HG02623 (cell line): ENCODE results near the gene DHRS1.

ENCODE experiments used
- ATAC-seq: cut with Tn5 transposase; IDR thresholded peaks from one replicate; pipeline ENCODE4 v1.9.1; 2021; ENCODE audit warnings: moderate library complexity; ENCODE audit not compliant: unreplicated experiment

The DHRS1 gene

DNA sequence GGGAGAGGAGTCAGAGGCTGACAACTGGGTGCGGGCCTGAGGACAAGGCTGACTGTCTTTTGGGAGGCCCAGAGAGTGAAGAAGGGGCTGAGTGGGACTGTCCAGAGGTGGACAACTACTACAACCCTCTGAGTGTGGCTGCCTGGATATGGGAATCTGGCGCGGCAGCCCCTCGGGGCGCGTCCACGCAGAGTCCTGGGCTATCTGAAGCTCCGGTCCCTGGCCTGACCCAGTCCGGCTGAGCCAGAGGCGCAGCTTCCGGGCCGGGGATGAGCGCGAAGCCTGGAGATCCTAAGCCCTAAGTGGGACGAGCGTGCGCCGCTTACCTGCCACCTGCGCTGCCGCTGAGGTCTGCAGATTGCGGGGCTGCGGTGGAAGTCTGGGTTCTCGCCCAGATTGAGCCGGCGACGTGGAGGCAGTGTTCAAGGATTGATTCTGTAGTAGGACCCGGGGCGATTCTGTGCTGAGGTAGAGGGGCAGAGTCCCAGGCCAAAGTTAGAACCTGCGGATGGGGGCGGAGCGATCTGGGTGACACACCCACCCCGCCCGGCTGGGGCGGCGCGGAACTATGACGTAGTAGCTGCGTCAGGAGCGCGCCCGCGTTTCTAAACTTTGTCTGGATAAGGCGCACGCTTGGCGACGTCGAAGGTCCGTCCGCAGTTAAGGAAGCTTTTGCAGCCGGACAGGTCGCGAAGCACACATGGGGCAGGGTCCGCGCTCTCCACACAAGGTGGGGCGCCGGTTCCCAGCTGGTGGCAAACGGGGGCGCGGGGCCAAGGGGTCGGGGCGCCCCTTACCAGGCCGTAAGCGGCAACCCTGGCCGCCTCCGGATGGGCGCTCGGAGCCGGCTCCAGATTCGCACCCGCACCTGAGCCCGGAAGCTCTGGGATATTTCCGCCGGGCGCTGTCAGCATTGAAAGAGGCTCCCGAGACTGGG is at the start of gene DHRS1, which contains the start of gene NOP9:
Gene DHRS1, minus strand, starts transcription at position 526 of the 937 bp plus-strand sequence. CDS start 674 bp downstream, outside the sequence.
Gene NOP9, plus strand, starts transcription at position 596 of the 937 bp plus-strand sequence. Its CDS starts 105 bp downstream, at position 701.
- ATAC-seq, result peak; percentile 60

DNA sequence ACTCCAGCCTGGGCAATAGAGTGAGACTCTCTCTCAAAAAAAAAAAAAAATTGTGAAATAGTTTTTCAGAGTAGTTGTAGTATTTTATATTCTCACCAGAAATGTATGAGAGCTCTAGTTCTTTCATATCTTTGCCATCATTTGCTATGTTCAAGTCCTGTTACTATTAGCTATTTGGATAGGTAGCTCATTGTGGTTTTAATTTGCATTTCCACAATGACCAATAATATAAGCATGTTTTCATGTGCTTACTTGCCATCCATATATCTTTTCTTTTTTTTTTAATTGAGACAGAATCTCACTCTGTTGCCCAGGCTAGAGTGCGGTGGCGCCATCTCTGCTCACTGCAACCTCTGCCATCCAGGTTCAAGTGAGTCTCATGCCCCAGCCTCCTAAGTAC is 48.6 kb upstream of the DHRS1 start:
- ATAC-seq, result no peak

DNA sequence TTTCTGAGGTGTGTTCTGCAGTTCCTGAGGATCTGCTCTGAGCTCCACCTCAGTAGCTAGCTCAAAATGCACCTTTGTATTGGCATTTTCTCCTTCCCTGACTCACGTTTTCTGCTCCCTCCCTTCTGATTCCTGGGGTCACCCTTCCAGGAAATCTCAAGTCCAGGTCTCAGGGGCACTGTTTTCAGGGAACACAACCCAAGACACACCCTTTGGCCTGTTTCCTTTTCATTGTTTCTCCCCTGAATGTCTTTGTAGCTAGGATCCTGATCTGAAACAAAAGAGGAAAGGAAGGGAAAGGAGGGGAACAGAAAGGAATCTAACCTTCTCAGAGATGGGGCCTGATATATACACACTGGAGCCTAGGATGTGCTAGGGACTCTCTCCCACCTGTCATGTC is 47.6 kb upstream of the DHRS1 start:
- ATAC-seq, result no peak

DNA sequence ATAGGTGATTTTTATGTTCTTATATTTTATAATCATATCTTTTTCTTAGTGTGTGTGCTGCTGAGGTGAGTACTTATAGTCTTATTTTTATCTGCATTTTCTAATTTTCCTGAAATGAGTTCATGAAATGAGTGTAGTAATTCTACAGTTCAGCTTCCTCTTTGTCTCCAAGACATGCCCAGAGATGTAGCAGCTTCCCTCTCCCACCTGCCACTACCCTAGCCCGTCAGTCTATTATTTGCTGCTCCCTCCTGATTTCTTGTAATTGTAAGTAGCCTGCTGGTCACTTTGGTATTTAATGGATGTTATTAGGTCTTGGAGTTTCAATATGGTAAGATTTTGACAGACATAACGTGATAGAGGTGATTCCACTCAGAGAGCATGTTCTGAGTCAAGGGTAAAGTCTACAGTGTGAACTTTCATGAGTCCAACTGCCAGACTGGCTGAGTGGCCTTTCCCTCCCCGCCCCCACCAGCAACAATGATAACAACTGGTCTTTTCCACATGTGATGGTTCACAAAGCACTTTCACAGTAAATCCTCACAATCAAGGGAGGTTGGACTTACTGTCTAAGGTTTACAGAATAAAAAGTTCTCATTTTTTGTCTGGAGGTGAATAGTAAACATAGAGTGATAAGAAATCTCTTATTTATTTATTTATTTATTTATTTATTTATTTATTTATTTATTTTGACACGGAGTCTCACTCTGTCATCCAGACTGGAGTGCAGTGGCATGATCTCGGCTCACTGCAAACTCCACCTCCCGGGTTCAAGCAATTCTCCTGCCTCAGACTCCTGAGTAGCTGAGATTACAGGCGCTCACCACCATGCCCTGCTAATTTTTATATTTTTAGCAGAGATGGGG is 44.4 kb upstream of the DHRS1 start:
- ATAC-seq, result no peak

DNA sequence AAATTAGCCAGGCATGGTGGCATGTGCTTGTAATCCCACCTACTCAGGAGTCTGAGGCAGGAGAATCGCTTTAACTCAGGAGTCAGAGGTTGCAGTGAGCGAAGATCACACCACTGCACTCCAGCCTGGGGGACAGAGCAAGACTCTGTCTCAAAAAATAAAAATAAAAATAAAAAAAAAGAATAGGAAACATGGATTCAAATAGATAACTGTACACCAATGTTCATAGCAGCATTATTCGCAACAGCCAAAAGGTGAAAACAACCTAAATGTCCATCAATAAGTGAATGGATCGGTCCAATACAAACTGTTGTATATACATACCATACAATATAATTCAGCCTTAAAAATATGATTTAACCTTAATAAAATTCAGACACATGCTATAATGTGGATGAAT is 43.3 kb upstream of the DHRS1 start:
- ATAC-seq, result no peak

DNA sequence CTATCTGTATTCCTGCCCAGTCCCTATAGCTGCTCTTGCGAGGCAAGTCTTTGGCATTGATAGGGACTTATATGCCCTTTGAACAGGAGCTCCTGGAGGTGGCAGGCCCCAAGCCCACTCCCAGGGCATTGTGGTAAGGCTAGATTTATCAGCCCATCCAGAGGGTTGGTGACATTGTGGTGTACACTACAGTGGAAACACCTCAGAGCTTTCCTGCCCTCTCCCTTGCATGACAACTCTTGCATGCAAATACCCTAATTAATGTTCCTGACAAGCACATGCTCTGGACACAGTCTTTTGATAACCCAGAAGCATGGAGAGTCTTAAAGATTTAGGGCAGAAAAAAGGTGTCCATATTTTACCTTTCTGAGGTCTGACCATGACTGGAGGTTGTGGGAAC is 41.0 kb upstream of the DHRS1 start:
- ATAC-seq, result no peak

DNA sequence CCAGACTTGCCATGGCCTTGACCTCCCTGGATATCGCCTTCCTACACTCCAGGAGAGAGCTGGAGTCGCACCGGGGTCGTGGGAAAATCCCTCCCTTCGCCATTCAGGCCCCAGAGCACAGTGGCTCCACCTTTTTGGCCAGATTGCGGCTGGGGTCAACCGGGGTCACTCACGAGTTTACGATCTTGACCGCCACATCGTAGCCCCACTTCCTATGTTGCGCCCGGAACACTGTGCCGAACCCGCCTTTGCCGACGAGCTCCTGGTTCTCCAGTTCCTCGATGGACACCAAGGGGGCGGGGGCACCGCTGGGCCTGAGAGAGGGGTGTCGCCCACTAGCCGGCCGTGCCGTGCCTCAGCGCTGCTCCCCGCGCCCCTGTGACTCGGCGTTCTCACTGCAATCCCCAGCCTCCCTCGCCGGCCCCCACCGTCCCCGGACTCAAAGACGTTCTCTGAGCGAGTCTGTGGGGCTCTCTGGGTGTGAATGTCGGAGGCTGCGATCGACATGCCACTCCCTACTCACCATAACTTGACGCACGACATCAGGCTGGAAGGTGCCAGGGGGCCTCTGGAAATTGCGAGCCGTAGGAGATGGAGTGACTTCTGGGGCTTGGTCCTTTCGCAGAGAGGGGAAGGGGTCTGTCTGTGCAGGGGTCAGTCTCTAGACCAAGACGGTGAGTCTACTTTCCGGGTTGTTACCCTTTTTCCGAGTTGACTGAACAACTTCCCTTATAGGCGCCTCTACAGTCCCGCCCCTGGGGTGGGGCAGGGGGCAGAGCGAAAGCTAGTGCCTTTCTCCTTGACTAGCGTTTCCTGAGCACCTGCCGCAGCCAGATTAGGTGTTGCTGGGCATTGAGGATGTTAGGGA is 39.9 kb upstream of the DHRS1 start, which contains the start of gene RIPK3:
Gene RIPK3, minus strand, starts transcription at position 708 of the 868 bp plus-strand sequence. Its CDS starts 165 bp downstream, at position 543.
- peak; percentile 96 for ATAC-seq

DNA sequence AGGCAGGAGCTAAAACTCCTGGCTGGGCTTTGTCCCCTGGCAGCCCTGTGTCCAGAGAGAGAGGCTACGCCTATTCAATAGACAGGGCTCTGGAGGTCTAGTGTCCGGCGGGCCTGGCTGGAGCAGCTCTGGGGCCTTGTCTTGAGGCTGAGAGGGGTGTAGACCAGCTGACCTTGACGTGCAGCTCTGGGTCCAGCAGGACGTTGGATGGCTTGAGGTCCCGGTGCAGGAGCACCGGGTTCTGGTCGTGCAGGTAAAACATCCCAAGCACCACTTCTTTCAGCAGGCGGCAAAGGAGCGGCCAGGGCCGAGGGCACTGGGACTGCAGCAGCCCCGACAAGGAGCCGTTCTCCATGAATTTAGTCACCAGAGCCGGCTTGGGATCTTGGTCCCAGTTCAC is 39.3 kb upstream of the DHRS1 start:
- ATAC-seq, result no peak

DNA sequence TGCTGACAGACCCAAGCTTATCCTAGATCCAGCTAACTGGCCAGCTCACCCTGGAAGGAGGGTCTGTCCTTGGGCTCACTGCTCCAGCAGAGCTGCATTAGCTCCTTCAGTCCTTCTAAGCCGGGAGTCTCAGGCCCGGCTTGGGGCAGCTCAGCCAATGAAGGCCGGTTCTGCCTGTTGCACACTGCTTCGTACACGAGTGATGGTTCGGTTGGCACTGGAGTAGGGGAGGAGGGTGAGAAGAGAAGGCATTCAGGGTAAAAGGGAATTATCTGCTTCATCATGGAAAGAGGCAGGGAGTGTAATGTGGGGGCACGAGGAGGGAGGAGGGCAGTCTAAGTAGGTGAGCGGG is 38.2 kb upstream of the DHRS1 start:
- ATAC-seq, result no peak

DNA sequence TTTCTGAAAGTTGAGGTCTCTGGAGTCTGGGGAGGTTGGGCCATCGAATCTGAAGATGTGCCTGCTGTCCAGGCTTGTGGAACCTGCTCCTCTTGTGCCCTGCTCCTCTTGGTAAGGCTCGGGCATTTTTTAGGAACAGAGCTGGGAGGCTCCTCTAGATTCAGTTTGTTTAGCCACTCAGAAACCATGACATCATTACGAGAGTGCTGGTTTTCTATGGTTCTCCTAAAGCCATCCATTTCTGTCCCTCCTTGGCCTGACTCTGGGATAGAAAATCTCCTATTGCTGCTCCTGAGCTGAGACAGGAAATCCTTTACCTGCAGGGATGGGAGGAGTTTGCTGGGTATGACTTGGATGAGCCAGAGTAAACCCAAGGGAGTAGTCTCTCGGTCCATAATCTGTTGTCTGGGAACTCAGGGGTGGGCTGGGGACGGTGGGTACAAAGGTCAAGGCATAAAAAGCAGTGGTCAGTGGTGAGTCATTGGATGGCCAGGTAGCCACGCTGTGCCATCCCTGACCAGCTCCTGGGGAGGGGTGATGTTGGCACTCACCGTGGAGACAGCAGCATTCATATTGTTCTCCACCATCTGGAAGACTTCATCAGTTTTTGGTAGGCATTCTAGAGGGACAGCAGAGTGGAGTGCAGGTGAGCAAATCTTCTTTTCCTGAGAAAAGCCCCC is 37.7 kb upstream of the DHRS1 start:
- no peak for ATAC-seq

DNA sequence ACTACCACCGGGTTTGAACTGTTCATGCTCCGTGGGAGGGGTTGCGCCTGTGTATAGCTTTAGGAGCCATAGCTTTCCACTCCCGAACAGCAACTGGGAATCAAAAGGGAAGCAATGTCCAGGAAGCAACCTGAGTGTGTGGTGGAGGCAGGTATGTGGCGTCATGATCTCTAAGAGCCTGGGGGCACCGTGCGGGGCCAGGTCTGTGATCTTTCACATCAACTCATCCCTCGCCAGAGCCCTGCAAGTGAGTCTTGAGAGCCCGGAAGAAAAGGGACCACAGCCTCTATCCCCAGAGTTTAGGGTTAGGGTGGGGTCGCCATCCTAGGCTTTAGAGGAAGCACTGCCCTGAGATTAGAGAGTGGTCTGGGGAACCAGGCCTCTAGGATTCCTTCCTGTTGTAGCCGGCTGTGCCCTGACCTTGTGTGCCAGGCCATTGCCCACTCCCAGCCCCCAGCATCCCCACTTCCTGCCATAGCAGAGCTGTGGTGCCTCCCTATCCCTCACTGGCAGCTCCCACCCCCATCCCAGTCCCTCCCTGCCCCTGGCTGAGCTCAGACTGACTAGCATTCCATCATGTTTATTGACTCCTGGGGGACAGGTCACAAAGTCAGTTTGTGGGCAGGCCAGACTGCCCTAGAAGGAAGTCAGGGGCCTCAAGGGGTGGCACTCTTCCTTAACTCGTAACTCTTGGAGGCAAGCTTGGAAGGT is 36.0 kb upstream of the DHRS1 start:
- ATAC-seq, result no peak

DNA sequence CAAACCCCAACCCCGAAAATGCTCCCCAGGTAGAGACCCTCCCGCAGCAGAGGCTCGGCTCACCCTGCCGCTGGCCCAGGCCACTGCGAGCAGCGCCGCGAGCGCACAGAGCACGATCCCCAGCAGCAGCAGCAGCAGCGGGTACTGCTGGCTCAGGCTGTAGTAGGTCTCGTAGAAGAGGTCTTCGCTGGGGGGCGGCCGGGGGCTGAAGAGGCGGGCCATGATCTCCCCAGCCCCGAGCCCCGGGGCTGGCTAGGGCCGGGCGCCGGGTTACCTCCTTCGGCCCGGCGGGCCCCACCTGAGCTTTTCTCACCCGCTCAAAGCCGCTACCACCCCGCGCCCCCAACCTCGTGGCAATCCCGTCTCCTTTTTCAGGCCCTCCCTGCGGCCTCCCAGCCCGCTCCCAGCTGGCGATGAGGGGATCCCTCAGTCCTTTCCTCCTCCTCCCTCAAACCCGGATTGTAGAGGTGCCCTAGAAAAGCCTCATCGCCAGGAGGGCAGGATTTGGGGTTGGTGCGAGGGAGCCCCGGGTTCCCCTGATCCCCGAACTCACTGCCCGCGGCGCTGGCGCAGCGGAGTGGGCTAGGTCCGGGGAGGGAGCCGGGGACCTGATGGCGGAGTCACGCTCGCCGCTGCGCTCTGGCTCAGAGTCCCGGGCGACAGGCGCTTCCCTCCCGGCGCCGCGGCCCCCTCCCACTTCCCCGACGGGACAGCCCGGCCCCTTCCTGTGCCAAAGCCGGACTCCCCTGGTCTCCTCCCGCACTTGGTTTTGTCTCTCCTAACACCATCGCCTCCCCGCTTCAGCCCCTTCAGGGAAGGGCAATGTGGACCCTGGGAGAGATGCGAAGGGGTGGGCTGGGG is 35.1 kb upstream of the DHRS1 start, which contains the start of gene ADCY4:
Gene ADCY4, minus strand, starts transcription at position 641 of the 861 bp plus-strand sequence. Its CDS starts 419 bp downstream, at position 222.
- ATAC-seq, result no peak

DNA sequence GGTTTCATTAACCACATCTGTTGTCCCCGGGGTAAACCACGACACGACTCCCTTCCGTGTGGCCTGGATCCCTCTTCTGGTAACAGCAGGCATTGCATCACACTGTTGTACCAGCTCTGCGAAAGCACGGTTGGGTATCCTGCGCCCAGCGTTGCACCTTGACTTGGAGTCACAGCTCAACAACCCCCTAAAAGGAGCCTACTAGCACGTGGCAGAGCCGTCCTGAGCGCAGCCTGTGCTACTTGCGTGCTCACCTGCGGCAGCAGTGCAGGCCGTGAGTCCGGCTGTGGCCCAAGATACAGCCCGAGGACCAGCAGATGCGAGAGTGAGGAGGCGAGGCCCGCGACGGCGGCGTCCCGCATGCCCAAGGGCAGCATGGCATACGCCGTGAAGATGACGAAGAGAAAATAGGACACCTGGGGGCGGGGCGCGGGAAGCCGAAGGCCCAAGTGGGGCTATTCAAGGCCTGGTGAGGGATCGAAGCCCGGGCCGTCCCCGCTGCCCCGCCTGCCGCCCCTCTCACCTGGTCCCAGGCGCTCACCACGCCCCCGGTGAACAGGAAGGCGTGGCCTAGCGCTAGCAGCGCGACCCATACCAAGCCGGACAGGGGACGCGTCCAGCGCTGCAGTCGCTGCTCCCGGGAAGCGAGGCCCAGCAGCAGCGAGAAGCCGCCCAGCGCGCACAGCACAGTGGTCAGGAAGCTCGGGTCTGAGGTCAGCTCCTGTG is 32.9 kb upstream of the DHRS1 start:
- peak; percentile 76 for ATAC-seq

DNA sequence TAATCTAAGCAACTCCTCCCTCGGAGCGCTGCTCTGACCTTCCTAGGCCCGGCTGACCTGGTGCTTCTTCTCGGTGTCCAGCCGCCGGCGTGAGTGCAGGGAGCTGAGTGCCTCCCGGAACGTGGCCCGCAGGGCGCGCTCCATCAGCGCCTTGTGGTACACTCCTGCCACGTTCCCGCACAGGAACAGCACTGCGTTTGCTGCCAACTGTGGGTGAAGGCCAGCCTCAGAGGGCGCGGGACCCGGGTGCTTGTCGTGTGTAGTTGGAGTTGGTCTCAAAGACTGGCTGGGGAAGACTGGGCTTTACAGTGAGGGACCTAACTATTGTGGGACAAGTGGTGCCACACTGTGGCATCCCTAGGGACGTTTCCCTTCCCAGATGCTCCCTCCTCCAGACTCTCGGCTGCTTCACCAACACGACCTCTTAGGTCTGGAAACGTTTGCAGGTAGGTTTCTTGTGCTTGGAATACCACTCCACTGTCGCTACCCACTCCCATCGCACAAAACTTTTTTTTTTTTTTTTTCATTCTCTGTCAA is 32.2 kb upstream of the DHRS1 start:
- no peak for ATAC-seq

DNA sequence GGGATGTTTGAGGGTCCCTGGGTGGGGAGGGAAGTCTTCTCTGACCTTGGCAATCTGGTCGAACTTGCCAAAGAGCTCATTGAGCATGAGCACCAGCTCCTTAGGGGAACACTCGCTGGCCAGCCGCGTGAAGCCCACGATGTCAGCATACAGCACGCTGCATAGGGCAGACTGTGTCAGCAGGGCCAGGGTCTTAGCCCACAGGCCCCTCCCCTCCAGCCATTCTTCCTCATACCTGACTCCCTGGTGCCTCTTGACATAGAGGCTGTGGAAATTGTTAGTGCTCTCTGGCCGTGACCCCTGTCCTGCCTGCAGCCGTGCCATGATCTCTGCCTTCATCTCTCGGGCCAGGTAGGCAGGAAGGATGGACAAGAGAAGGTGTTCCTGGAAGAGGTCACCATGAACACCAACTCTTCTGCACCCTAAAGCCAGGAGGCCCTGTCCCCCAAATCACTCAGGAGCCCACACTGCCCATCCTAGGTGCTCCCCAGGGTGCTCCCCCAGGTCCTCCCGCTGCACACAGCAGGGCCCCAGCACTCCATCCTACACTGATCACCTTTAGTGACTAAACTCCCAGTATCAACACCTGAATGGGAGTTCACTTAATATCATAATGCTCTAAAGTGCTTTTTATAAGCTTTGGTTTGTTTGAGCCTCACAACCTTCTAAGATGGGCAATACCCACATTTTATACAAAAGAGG is 31.5 kb upstream of the DHRS1 start:
- ATAC-seq, result no peak

DNA sequence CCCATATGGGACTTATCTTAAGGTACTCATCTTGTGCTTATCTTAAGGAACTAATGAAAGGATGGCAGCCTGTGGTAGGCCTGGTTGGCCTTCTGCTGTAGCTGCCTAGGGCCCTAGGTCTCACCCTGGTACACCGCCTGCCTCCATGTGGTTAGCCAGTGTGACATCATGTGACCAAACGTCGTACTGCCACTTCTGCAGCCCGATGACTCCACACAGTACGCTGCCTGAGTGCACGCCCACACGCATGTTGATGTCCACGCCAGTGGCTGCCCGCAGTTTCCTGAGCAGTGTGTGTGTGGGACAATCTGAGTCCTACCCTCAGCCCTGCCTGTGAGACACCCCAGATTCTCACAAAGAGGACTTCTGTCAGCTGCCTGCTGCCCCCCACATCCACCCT is 30.2 kb upstream of the DHRS1 start:
- ATAC-seq, result no peak
